ENCODE results near the gene SPRY4. TPM values are rescaled to one million over a fixed set of nuclear protein-coding genes. Genes with fewer than 3 reads are reported as not detected.
"Not testable (repeated sequence)": the region's sequence is repeated elsewhere in the genome, so short reads cannot be mapped to it uniquely, and the experiment has no call there.

The SPRY4 gene
- total RNA-seq, 1 donor from 2014 or later = 16.7 TPM

DNA sequence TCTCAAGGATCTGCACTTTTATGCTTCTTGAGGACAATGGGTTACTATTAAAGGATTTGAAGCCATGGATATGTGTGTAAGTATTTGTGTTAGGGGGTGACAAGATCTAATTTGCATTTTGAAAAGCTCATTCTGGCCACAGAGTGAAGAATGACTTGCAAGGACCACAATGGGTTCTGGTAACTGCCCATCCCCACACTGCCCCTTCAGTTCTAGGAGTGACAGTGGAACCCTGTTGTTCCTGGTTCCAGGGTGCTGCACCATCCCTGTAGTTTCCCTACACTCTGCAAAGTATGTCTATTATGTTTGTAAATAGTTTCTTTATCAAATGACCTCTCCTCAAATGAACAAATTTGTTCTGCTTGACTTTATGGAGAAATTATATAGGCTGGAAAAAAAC is 9.7 kb upstream of the SPRY4 start:
- no peak for DNase-seq (ENCODE audit: low spot score)

DNA sequence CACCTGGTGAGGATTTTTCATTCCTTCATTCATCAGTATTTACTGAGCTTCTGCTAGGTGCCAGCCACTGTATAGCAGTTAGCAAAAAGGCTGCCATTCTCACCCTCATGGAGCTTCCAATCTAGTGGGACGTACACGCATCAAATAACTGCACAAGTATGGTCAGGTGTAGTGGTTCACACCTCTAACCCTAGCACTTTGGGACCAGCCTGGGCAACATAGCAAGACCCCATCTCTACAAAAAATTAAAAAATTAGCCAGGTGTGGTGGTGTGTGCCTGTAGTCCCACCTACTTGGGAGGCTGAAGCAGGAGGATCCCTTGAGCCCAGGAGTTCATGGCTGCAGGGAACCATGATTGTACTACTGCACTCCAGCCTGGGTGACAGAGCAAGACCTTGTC is 8.9 kb upstream of the SPRY4 start:
- not testable (repeated sequence) for DNase-seq (ENCODE audit: low spot score)

DNA sequence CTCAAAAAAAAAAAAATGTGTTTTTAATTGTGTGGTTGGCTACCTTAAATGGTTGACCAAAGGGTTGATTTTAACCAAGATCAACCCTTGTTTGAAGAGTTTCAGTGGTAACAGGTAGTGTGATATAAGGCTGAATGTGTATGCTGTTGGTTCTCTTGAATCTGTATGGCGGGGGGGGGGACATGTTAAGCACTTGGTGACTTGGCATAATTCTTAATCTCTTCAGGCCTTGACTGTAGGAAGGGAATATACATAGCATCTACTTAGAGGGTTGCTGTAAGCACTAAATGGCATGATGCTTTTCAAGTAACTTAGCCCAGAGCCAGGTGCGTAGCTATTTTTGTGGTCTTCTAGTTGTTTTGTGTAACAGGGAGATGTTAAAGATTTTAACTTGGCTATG is 5.6 kb upstream of the SPRY4 start:
- no peak for DNase-seq (ENCODE audit: low spot score)

DNA sequence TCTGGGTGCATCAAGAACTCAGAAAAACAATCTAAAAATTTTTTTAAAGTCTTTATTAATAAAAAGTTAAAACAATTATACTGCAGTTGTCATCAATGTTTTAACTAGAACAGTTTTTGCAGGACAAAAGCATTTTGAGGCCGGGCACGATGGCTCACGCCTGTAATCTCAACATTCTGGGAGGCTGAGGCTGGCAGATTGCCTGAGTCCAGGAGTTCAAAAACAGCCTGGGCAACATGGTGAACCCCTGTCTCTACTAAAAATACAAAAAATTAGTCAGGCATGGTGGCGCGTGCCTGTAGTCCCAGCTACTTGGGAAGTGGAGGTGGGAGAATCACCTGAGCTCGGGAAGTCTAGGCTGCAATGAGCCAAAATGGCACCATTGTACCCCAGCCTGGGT is 5.2 kb upstream of the SPRY4 start:
- no peak for DNase-seq (ENCODE audit: low spot score)

DNA sequence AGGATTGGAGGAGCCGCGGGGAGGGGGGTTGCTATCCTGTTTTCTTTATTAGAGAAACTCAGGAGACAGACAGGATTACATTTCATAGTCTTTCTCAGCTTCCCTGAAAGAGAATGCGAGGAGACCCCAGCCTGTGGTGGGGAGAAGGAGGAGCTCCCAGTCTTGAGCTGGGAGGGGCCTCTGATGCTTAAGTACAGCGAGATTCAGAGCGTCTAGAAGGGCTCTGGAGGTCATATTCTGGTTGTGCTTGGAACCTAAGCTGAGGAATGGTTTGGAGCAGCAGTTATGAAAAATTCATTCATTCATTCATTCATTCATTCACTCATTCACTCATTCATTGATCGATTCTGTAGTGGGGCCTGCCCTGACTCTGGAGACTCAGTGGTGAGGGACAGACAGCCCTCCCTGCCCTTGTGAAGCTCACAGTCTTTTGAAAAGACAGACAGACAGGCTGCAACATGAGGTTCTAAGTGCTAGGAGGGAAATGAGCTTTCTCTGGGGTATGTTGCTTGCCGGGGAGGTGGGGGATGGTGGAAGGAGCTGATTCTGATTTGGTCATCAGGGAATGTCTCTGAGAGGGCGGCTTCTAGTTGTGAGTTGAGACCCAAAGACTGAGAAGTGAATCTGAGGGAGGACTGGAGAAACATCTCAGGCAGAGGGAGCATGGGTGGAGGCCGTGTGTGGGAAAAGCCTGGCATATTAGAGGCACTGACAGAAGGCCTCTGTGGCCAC is 2.5 kb upstream of the SPRY4 start:
- DNase-seq (ENCODE audit: low spot score) = no peak

DNA sequence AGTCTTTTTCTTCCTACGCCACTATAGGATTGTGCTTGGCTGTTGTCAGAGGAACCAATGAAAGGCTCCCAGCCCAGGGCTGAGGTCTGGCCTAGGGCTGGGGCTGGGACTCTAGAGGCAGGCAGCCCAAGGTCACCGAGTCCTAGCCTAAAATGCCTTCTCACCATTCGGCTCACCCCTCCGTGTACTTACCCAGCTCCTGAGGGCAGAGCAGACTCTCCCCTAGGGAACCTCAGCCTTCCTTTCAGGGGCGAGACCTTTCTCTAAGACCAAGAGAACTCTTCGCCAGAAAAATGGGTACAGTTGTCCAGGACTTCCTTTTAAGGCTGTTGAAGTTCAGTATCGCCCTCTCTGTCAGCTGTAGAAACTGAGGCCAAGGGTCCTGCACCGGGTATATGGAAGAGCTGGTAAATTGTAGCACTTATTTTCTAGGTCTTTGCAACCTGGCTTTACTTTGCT is 1.7 kb upstream of the SPRY4 start:
- no peak for DNase-seq (ENCODE audit: low spot score)

DNA sequence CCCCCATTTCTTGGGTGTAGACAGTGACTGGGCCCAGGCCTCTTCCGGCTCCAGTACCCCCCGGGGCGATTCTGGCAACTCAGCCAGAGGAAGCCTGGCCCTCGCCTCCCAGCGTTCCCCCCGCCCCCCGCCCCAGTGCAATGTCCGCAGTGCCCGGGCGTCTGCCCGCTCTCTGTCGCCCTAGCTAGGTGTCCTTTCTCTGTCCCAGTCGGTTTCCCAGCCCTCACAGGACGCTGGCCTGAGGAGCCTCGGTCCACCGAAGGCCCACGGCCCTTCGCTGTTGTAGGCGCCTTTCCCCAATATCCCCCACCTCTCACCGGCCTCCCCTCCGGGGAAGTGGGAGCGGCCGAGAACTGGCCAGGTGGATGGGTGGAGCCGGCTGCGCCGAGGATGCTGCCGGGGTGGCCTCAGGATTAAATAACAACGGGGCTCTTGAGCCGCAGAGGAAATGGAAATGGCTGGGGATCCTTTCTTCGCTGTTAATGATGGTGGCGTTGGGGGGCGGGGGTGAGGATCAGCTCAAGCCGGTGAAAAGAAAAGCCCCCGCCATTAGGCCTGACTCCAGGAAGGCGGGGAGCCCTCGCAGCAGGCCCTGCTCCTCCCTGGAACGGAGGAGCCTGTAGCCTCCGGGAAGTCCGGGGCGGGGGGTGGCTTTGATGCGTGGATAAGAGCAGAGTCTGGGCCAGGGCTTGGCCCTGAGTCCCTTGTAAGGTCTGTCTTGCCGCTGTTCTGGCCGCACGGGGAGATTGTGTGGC is 1.1 kb upstream of the SPRY4 start:
- DNase-seq (ENCODE audit: low spot score) = peak; percentile 61

DNA sequence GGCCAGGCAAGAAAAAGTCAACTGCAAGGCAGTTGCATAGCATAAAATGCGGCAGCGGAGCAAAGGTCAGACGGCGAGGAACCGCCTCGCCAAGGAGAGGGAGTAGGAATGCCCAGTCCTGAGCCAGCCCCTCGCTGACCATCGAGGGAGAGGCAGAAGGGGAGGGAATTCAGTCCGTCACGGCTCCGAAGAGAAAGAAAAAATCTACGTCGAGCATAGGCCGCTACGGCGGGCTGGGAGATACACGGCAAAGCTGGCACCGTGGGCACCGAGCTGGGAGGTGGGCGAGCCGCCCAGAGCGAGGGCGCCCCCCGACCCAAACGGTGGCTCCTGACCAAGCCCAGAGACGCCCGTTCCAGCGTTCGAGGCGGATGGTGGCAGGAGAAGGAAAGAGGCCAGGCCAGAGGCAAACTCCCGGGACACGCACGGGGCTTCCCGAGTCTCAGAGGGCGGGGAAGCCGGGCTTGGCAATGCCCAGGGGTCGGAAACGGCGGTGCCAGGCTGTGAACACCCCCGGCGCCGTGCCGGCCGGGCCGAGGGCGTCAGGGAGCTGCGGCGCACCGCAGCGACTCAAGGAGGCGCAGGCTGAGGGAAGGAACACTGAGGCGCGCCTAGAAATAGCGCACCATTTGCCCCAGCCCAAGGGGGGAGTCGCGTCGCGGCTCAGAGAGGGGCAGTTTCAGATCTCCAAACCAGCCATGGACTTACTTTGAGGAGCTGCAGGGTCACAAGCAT is 518 bp downstream of the SPRY4 start:
- no peak for DNase-seq (ENCODE audit: low spot score)

DNA sequence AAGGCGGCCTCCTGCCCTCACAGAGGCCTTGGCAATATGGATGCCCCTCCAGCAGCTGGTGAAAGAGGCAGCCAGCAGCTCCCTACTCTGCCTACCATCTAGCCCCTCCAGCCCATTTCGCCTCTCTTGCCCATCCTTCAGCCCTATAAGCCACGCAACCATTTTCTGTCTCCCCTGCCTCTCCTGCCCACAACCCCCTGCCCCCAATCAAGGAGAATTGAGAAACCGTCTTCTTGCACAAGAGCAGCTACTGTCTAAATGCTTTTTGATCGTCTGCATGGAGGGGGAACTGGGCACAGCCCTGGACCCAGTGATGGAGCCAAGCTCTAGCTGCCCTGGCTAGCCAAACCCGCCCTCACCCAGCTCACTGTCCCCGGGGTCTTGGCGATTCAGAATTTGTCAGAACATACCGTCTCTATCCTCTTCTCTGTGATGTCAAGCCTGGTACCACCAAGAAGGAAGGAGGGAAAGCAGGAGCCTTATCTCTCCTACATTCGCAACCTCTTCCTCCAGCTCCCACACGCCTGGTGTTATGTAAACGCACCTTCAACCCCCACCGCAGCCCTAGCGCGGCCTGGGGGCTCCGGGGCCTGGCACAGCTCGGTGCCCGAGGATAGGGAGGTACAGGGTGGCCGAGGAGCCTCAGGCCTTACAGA is 1.2 kb downstream of the SPRY4 start:
- no peak for DNase-seq (ENCODE audit: low spot score)

DNA sequence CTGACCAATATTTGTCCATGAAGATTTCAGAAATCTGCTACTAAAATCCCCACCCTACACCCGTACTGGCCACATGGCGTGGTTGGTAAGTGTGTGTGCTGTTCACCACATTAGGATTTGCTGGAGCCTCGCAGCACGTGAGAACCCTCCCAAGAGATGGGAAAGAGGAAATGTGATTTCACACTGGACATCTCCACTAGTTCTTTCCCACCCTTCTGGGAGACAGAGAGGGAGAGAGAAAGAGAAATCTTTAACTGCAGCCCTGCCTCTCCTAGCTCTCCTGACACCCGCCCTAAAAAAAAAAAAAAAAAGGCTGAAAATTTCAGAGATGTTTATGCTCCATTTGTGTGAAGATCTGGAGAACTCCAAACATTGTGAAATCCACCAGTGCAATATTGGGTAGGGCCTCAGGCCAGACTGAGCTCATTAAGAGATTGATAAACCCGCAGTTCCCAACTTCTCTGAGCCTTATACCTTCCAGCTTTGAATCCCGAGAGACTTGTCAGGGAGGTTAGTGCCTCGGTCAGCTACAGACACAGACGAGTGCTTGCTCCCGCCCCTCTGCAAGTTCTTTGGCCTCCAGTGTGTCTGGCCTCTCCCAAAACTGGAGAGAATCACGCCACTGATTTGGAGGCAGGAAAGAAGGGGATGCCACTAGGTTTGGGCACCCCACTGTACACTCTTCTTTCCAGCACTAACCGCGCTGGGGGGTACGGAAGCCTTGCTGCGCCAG is 1.9 kb downstream of the SPRY4 start:
- DNase-seq (ENCODE audit: low spot score) = no peak

DNA sequence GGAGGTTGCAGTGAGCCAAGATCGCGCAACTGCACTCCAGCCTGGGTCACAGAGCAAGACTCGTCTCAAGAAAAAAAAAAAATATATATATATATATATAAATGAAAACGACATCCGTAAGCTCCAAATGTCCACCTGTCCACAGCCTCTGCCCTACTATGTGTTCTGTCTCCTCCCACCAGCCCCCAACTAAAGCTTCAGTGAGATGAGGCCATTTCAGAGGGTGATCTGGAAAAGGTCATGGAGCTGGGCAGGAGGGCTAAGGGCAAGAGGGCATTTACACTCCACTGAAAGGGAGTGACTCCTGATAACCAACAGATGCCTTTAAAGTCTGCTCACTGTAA is 2.4 kb downstream of the SPRY4 start:
- DNase-seq (ENCODE audit: low spot score) = no peak

DNA sequence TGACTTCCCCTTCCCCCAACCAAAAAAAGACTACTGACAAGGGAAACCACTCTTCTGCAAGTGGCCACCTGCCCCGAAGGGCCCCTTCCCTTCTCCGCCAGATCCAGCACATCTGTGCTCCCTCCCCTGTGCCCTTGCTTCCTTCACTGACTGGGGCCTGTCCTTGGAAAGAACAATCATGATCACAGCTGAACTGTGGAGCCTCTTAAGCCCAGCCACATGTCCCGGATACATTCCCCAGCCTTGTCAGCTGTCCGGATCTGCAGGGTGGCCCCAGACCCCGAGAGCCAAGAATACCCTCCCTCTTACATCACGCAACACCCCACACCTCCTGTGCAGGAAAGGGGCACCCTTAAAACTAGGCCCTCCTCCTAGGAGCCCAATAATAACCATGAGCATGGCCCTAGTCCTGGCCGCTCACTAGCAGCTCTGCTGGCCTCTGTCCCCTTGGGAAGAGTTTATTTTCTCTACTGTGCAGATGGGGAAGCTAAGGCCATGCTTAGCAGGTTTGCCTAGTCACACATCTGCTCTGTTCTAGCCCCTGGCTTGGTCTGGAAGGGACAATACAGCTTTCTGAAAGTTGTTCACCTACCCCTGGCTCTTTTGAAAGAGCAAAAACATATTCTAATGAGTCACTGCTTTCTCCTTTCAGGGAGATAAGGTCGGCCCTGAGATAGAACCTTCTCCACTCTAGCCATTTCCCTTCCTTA is 3.8 kb downstream of the SPRY4 start:
- DNase-seq (ENCODE audit: low spot score) = no peak

DNA sequence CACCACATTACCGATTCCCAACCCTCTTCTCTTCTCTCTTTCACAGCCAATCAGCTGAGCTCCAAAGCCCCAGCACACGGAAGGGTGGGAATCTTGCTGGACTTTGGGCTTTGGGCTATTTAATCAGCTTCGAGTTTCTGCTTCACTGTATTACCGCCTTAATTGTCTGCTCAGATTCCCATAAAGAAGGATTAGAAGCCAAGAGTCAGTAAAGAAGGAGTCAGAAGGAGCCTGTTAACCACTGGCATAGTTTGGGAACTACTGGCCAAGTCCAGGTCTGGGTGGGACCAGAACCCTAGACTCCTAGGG is 4.4 kb downstream of the SPRY4 start:
- DNase-seq (ENCODE audit: low spot score) = no peak

DNA sequence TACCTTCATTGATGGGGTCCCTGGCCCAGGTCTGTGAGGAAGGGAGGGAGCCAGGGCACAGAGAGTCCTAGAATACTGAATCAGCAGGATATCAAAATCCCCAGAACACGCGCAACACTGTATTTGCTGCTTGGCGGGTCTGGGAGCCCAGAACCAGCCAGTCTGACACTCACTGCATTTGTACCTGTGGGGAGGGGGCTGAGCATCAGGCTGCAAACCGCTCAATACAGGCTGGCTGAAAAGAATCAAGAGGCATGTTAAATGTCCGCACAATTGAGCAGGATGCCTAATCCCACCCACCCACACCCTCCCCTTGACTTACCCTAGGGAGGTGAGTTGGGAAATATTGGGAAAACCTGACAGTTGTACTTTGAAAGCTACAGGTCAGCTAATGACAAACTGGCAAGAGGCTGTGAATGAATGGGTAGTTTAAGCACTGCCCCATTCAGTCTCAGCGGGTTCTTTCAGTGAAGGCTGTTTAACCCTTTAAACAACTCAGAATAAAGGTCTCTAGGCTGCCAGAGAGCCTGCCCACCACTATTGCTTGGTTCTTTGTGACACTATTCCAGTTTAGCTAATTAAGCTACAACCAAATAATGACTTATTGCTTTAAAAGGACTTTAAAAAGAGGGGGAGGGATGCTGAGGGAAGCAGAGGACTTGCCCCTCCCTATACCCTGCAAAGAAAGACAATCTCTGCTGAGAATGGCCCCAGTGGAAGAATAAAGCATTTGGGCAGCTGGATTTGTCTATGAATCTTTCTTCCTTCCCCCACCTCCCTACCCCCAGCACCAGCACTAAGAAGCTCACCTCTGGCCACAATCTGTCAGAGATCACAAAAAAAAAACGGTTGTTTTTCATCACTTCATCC is 5.0 kb downstream of the SPRY4 start:
- no peak for DNase-seq (ENCODE audit: low spot score)

DNA sequence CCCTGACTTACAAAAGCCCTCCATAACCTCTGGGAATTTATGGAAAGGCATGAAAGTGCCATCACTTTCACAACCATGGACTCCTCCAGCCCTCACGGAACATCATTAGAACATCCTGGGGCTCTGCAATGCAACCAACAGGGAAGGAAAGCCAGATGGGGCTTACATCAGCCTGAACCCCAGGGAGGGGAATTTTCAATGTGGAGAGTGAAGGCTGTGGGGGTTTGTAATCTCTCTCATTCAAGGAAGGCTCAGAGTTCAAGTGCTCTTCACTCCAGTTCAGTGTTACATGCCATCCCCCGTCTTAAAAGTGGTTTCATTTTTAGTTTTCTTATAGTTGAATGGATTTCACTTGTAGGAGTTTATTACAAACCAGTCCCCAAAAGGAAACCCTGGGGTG is 5.7 kb downstream of the SPRY4 start:
- no peak for DNase-seq (ENCODE audit: low spot score)

DNA sequence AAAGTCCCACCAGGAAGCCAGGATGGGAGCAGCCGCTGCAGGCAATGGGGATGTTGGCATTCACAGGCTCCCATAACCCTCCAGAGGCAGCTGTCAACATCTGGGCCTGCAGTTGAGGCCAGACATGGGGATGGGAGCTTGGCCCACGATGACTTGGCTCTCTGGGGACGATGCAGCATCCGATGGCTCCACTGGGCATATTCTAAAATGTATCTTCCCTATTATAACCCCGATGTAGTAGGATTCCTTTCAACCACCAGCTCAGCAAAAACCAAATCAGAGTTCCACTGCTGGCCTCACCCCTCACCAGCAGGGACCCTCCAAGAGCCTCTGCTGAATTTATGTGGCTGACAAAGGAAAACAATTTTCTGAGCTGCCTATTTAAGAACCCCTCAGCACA is 7.1 kb downstream of the SPRY4 start:
- no peak for DNase-seq (ENCODE audit: low spot score)

DNA sequence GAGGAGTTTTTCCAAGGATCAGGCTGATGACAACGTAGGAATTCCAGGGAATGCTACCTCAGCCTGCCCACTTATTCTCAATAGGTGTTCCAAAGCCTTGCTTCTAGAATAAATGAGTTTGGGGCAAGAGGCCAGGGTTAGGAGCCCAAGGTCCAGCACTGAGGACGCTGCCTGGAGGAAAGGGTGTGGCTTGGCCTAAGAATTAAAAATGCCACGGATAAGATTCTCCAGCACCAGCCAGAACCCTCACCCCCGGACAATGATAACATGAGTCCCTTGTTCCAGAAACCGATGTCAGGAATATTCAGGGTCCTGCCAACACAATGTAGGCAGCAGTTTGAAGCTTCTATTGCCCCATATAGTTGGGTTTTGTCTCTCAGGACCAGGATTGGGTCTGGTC is 7.6 kb downstream of the SPRY4 start:
- no peak for DNase-seq (ENCODE audit: low spot score)

DNA sequence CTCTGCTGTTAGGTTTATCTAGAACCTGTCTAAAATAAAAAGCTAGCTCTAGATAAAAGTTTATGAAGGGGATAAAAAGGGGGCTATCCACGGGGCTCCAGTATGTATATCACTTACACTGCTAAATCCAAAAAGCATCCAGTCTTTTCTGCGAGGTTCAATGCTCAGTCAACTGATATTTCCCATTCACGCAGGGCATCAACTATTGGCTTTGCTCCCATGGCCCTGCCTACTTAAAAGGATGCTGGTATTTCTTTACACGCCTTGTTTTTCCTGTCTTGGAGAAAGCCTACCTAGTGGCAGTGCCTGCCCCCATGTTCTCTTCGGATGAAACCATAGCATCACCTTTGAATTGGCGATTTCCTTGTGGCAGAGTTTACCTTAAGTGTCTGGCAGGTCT is 8.1 kb downstream of the SPRY4 start:
- DNase-seq (ENCODE audit: low spot score) = no peak

DNA sequence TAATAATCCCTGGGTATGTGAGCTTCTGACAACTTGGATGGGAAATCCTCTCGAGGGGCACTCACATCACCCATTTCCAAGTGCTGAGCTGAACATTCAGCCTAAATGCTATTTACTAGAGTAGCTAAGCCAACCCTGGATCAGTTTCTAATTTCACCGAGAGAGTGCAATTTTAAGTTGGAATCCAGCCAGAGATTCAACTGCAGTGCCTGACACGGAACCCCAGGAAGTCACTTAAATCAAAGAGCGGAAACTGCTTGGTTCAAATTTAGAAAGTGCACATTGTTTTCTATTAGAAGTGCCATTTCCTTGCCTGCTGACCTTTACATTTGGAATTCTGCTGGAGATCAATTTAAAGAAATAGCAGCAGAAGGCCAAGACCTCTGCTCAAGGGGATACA is 8.8 kb downstream of the SPRY4 start:
- no peak for DNase-seq (ENCODE audit: low spot score)

Measured in ureter (tissue), 1 donor.